Kidney glomerular epithelial cell (primary cell): Measurements from ENCODE around the gene SULT1B1.
"Not testable (repeated sequence)": the region's sequence is repeated elsewhere in the genome, so short reads cannot be mapped to it uniquely, and the experiment has no call there.

Experiments
- DNase-seq: peaks from one replicate; lab custom pipeline; 2025; lab: John Stamatoyannopoulos, UW

Gene SULT1B1

GRCh38 chr4:69760455-69760854 lies at the start of gene SULT1B1:
SULT1B1 (minus strand) TSS chr4:69760620; CDS start chr4:69755217, 5,403 bp downstream.
- no peak for DNase-seq

DNA sequence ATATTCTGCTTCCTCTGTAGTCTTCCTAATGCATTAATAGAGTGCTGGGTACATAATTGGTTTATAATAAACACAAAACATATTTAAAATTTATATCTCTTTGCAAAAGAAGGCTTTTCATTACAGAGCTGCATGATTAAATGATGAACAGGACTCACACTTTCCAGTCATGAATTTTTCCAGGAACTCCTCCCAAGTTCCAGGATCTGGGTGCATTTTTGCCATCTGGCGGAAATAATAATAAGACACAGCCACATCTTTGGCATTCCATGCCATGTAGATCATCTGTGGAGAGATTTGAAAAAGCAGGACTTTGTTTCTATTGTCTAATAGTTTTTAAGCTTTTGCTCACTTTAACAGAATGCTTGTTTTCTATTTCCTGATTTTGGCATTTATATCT lies 40.2 kb upstream of the SULT1B1 start:
- peak; percentile 6 for DNase-seq

GRCh38 chr4:69799337-69799736 lies 38.9 kb upstream of the SULT1B1 start:
- DNase-seq: no peak

DNA sequence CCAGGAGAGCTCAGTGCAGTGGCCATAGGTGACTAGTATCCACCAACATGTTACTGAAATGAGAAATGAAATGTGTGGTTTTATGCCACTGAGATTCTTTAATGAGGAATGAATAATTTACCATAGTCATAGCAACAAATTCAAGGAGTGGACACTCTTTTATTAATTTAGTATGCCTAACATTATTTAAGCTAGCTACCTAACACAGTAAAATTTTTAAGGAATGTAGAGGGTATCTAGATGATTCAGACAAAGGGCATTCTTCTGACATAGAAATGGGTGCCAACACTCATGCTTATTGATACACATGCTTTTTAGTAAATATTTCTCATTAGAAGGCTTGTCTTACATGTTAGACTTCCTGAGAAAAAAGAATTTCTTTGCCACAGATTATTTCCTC lies 33.3 kb upstream of the SULT1B1 start:
- DNase-seq: no peak

GRCh38 chr4:69787879-69788278 lies 27.5 kb upstream of the SULT1B1 start:
- no peak for DNase-seq

DNA sequence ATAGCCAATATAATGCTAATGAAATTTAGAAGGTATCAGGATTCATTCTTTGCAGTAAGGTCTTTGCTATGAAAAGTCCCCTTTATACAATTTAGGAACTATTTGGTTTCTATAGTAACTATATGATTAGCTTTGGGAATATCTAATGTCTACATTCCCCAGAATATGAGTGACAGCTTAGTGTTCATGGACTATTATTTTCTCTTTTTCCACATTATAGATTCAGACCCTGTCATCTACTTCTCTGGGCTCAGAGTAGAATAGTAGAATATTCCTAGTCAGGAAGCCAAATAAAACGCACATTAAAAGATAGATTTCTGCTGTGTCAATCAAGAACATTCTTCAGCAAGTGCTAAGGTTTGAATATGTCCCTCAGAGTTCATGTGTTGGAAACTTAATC lies 26.1 kb upstream of the SULT1B1 start:
- DNase-seq: no peak

DNA sequence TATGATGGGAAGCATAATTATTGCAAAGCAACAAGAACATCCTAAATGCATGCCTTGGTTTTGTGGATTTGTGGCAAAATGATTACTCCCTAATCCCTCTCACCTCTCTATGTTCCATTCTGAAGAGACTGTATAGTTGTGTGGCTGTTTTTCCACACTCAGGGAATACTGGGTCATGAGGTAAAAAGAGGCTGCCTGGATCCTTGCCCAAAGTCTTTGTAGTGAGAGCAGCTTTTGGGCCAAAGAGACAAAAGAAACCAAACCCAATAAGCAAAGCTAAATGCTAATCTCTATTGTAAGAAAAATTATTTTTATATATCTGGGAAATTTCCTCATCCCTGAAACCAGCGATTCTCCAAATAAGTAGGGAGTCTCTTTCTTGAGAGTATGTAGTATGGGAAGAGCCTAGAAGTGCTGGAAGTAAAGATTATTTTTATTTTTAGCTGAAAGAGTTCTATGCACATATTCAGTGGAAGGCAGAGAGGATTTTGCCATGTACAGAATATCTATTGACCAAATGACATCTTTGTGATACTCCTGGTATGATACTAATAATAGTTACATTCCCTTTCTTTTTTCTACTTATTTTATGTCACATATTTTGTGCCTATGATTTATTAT lies 24.9 kb upstream of the SULT1B1 start:
- no peak for DNase-seq

GRCh38 chr4:69782651-69783310 lies 22.4 kb upstream of the SULT1B1 start:
- DNase-seq: no peak

DNA sequence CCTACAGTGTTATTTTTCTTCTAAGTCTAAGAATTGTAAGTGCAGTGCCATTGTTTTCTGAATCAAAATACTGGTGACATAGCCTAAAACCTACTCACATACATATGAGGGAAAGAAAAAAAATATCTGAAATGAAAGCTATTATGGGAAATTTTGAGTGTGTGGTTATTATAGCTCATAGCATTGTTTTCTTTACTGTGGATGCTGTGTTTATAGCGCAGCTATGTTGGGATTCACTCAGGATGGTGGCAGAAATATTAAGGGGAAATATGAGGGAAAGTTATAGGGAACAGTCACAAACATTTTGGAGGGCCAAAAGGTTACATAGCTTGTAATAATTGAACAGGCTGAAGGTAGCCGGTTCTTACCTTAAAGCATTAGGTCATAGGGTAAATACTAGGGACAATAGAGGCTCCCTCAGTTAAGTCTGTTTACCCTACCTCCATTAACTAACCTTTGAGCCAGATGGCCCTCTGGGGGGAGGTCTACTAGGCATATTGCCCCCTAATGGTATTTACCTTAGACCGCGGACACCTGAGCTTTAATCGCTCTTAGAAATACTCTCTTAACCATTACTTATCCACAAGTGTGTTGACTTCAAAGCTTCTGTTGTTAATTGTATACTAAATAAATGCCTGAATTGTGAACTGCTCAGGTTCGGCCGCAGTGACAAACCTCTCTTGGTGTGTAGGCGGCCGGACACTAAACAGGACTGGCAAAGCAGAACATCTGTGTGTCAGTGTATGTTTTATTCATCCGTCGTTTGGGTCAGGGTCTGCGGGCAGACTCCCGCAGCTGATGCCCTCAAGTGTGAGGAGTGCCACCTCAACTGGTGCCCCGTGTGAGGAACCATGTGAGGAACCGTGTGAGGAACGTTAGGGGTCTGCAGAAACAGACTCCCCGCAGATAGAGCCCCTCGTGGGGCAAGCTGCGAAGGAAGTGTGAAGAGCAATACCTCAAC lies 21.3 kb upstream of the SULT1B1 start:
- no peak for DNase-seq

- no peak for DNase-seq
Measured at GRCh38 chr4:69780141-69780540, 19.7 kb upstream of the SULT1B1 start.

GRCh38 chr4:69776696-69777095 lies 16.3 kb upstream of the SULT1B1 start:
- no peak for DNase-seq

DNA sequence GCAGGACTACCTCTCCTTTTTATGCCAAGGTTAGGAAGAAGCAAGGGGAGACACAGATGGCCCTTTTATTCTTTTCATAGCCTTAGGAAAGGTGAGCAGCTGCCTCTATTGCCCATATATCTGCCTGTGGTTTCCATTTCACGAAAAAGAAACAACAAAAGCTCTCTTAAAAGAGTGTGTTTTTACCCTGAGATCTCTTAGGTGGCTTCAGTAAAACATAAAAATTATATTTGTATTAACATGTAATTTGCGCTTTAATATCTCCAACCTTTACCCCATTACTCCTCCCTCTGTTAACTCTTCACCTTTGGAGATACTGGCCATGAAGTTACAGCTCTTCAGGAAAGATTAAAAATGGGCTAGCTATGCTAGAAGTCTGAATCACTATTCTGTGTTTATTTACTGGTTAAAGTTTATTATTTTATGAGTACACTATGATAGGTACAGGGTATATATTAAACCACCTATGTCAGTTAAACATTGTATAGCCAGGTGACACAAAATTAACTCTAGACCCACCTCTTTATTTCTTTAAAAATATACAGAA lies 15.0 kb upstream of the SULT1B1 start:
- no peak for DNase-seq

GRCh38 chr4:69773484-69773883 lies 13.1 kb upstream of the SULT1B1 start:
- DNase-seq: no peak

DNA sequence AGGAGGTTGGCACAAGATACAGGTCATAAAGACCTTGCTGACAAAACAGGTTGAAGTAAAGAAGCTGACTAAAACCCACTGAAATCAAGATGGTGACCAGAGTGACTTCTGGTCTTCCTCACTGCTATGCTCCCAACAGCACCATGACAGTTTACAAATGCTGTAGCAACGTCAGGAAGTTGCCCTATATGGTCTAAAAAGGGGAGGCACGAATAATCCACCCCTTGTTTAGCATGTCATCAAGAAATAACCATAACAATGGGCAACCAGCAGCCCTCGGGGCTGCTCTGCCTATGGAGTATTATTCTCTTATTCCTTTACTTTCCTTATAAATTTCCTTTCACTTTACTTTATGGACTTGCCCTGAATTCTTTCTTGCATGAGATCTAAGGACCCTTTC lies 8.1 kb upstream of the SULT1B1 start:
- not testable (repeated sequence) for DNase-seq

DNA sequence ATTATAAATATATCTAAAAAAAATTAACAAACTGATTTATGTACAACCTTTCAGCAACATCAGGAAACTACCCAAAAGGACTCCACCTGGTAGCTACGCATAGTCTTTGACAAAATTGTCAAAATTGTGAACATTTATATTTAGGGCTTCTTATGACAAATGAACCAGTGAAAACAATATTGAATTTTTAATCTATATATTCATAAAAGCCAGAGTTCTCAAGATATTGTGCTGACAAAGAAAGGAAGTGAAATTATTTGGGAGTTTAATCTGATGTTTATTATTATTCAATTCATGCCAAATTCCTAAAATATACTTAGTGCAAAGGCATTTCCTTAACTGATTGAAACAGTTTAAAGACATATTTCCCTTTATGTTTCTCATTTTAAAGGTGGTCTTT lies 5.3 kb upstream of the SULT1B1 start:
- no peak for DNase-seq

DNA sequence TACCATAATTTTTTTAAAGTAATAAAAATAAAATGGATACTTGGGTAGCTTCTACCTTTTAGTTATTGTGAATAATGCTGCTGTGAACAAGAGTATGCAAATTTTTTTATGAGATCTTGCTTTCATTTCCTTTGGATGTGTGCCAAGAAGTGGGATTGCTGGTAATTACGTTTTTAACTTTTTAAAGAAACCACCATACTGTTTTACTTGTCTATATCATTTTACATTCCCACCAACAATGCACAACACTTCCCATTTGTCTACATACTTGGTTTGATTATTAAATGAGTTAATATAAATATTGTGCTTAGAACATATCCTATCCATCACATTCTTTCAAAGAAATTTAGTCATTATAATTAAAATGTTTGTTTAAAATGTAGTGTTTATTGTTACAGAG lies 3.9 kb upstream of the SULT1B1 start:
- no peak for DNase-seq

- DNase-seq: no peak
Measured at GRCh38 chr4:69763233-69763632, 2.8 kb upstream of the SULT1B1 start.

GRCh38 chr4:69759189-69759604 lies 1.2 kb downstream of the SULT1B1 start:
- no peak for DNase-seq

- no peak for DNase-seq
Measured at GRCh38 chr4:69757464-69757863, 3.0 kb downstream of the SULT1B1 start.

GRCh38 chr4:69754926-69755580 lies 5.4 kb downstream of the SULT1B1 start:
- no peak for DNase-seq

GRCh38 chr4:69753686-69754085 lies 6.7 kb downstream of the SULT1B1 start:
- DNase-seq: no peak

GRCh38 chr4:69750346-69750745 lies 10.1 kb downstream of the SULT1B1 start:
- DNase-seq: no peak
